Activated CD4-positive, alpha-beta memory T cell treated with anti-CD3 and anti-CD28 coated beads for 36 hours (primary cell): ENCODE data around the gene TCEA2. TPM values are rescaled to one million over a fixed set of nuclear protein-coding genes. Genes with fewer than 3 reads are reported as not detected.
A peak's percentile ranks its signal among the peaks of the same experiment; 100 is the strongest.

Experiments
- CTCF ChIA-PET: fragments of 350-600 bp; sonication (Branson Sonifier 250); formaldehyde crosslinking; loops from one replicate; lab custom pipeline; 2021; ENCODE audit warnings: antibody characterized with exemption, inconsistent platforms; lab: Charles Lee
- POLR2A ChIA-PET: fragments of 350-600 bp; sonication (Branson Sonifier 250); formaldehyde crosslinking; loops from one replicate; lab custom pipeline; 2021; ENCODE audit warnings: antibody characterized with exemption; lab: Charles Lee
- DNase-seq: peaks from one replicate; pipeline ENCODE4 v3.0.0-alpha.2; 2020
- H3K27ac Mint-ChIP-seq: one replicate; pipeline ENCODE4 v1.8.0; 2021; ENCODE audit warnings: mixed read lengths
- H3K27me3 Mint-ChIP-seq: one replicate; pipeline ENCODE4 v1.8.0; 2021; ENCODE audit warnings: mixed read lengths
- H3K36me3 Mint-ChIP-seq: one replicate; pipeline ENCODE4 v1.8.0; 2021; ENCODE audit warnings: mixed read lengths
- H3K4me1 Mint-ChIP-seq: one replicate; pipeline ENCODE4 v1.8.0; 2021; ENCODE audit warnings: low read depth, mixed read lengths
- H3K4me3 Mint-ChIP-seq: one replicate; pipeline ENCODE4 v1.8.0; 2021; ENCODE audit warnings: mild to moderate bottlenecking, mixed read lengths
- H3K9me3 Mint-ChIP-seq: one replicate; pipeline ENCODE4 v1.8.0; 2021; ENCODE audit warnings: mixed read lengths
- intact Hi-C: fragments of 100-400 bp; cut with micrococcal nuclease; formaldehyde crosslinking; loops from one replicate; pipeline ENCODE4 v1.15.1; 2023
- total RNA-seq, 2 experiments: library from RNA; stranded (reverse); gene quantifications; one replicate each; pipeline ENCODE4 v1.2.3, GENCODE V29; 2021

The TCEA2 gene
- total RNA-seq, 2 experiments from 2014 or later, result 27.3 to 29.9 TPM

DNA sequence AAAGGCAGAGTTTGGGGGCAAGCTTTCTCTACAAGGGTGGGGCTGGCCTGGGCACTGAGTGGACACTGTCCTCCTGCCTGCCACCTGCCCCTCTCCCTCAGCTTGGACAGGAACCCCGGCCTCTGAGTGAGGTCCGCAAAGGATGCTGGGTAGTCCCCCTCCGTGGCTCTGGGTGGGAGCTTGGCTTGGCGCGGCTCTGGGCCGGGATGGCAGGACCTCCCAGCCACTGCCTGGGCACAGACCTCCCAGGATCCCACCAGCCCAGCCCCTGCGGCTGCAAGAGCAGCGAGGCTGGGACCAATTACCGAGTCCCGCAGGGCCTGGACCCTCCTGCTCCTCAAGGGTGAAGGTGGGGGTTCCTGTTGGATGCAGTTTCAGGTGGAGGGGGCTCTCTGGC is 10.7 kb upstream of the TCEA2 start:
- no peak for DNase-seq
- H3K4me1 Mint-ChIP-seq, result peaks cover 6% of the 10 kb centered on the region
- intact Hi-C loops, result no loop called here
- H3K27me3 Mint-ChIP-seq, result peaks cover 44% of the 10 kb centered on the region
- H3K4me3 Mint-ChIP-seq, result no peak overlapping the region
- no peak overlapping the region for H3K27ac Mint-ChIP-seq
- no peaks in the 10 kb centered on the region for H3K9me3 Mint-ChIP-seq
- ChIA-PET CTCF (interaction anchor here (3.5 kb wide), 1 partner anchor 13 kb away, joined by 16 read pairs; no protein-coding TSS in a partner anchor), POLR2A (no interaction called here)
- no peaks in the 10 kb centered on the region for H3K36me3 Mint-ChIP-seq

DNA sequence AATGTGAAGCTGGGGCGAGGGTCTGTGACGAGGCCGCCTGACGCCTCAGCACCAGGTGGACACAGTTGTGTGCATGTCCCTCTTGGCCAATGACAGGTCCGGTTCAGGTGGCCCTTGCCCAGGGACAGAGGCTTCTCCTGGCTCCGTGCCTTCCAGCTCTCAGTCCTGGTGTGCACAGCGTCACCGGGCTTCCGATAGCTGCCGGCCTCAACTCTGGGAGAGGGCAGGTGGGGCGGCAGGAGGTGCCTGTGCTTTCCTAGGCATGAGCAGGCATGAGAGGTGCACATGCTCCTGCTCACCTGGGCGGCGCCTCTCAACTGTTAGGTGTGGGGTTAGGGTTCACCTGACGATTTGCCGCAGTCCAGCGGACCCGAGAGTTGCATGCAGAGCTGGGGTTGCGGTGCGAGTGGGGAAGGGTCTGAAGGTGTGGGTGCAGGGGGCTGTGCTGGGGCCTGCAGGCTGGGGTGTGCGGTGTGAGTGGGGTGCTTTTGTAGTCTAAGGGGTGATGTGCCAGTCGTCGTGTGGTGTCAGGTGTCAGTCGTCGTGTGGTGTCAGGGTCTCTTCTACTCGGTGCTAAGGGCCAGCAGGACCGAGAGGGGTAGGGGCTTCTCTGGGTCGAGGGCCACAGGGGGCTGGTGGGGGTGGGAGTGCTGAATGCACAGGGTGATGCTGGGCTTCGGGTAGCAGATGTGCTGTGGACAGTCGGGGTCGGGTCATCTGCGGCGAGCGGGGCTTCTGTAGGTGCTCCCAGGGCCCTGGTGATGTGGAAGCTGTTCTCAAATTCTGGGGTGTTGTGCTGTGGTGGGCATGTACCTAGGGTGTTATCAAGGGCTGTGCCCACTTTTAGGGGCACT is 9.8 kb upstream of the TCEA2 start:
- Mint-ChIP-seq H3K4me1 (peaks cover 13% of the 10 kb centered on the region), H3K27me3 (peaks cover 39% of the 10 kb centered on the region), H3K9me3 (no peaks in the 10 kb centered on the region), H3K36me3 (no peaks in the 10 kb centered on the region), H3K27ac (no peak overlapping the region), H3K4me3 (no peak overlapping the region)
- no peak for DNase-seq
- intact Hi-C loops, result no loop called here
- ChIA-PET POLR2A (interaction anchor here (1.0 kb wide), 1 partner anchor 9 kb away, joined by 3 read pairs; no protein-coding TSS in a partner anchor), CTCF (interaction anchor here (0.7 to 3.5 kb wide), 4 partner anchors 14 to 80 kb away, joined by 3 to 16 read pairs (median 4); partner anchors contain the start of gene LKAAEAR1)

GRCh38 chr20:64053841-64054661 is 8.9 kb upstream of the TCEA2 start:
- CTCF ChIA-PET, result interaction anchor here (0.6 to 3.5 kb wide), 6 partner anchors 13 to 81 kb away, joined by 3 to 16 read pairs (median 4); partner anchors contain the start of gene LKAAEAR1
- no peaks in the 10 kb centered on the region for H3K9me3 Mint-ChIP-seq
- H3K36me3 Mint-ChIP-seq, result no peaks in the 10 kb centered on the region
- POLR2A ChIA-PET, result interaction anchor here (1.0 kb wide), 1 partner anchor 8 kb away, joined by 3 read pairs; no protein-coding TSS in a partner anchor
- peaks cover 16% of the 10 kb centered on the region for H3K4me1 Mint-ChIP-seq
- DNase-seq, result no peak
- intact Hi-C loops, result no loop called here
- no peak overlapping the region for H3K4me3 Mint-ChIP-seq
- H3K27ac Mint-ChIP-seq, result no peak overlapping the region
- peaks cover 37% of the 10 kb centered on the region for H3K27me3 Mint-ChIP-seq

- no peak overlapping the region for H3K27ac Mint-ChIP-seq
- peaks cover 32% of the 10 kb centered on the region for H3K27me3 Mint-ChIP-seq
- no peaks in the 10 kb centered on the region for H3K36me3 Mint-ChIP-seq
- ChIA-PET POLR2A (no interaction called here), CTCF (no interaction called here)
- no peak for DNase-seq
- H3K4me1 Mint-ChIP-seq, result peaks cover 14% of the 10 kb centered on the region
- H3K4me3 Mint-ChIP-seq, result no peak overlapping the region
- intact Hi-C loops, result no loop called here
- H3K9me3 Mint-ChIP-seq, result no peaks in the 10 kb centered on the region
These were observed 7.6 kb upstream of the TCEA2 start for GRCh38 chr20:64055396-64055892.

DNA sequence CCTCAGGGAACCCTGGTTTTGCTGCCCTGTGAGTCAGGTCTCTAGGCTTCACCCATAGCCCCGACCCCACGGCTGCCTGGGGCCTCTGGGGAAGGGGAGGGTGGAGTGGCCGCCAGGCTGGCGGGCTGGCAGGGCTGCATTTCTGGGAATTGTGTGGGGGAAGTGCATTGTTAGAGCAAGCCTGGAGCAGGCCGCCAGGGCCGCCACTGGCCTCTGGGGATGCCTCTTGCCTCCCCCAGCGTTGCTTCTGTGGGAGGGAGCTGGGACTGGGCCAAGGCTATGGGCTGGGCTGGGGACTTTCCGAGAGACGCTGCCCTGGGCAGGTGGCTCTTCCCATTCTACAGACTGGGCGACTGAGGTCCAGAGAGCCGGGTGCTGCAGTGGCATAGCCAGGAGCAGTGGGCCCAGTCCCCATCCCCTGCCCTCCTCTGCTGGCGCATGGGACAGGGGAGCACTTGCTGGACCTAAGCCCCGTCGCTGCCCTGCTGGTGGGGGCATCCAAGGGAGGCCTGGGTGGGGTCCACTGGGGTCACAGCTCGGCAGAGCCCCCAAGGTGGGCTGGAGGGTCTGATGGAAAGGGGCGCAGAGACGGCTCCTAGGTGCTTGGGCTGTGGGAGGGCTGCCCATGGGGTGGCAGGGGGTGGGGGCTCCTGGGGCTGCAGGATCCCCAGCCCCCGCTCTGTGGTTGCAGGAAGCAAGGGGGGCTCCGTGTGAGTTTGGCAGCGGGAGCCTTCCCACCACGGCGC is 6.9 kb upstream of the TCEA2 start:
- CTCF ChIA-PET, result interaction anchor here (1.5 to 5.8 kb wide), 2 partner anchors 76 to 191 kb away, joined by 3 to 28 read pairs; partner anchors contain the start of genes PRPF6, SAMD10 and TPD52L2
- H3K4me3 Mint-ChIP-seq, result no peak overlapping the region
- no peak for DNase-seq

DNA sequence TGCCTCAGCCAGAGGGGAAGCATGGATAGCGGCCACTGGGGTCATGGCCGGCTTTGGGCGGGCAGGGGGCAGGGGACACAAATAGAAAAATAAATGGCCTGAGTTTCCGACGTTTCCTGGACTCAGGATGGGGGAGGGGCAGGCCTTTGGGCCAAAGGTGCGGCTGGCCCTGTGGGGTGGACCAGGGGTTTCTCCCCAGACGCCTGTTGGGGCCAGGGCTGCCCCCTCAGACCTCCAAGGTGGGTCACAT is 6.4 kb upstream of the TCEA2 start:
- H3K4me1 Mint-ChIP-seq, result peaks cover 14% of the 10 kb centered on the region
- no peaks in the 10 kb centered on the region for H3K9me3 Mint-ChIP-seq
- DNase-seq, result no peak
- no peak overlapping the region for H3K27ac Mint-ChIP-seq
- intact Hi-C loops, result no loop called here
- H3K27me3 Mint-ChIP-seq, result peaks cover 23% of the 10 kb centered on the region
- no peak overlapping the region for H3K4me3 Mint-ChIP-seq
- ChIA-PET CTCF (interaction anchor here (1.5 to 5.8 kb wide), 2 partner anchors 77 to 191 kb away, joined by 3 to 28 read pairs; partner anchors contain the start of genes PRPF6, SAMD10 and TPD52L2), POLR2A (interaction anchor here (1.5 kb wide), 1 partner anchor 18 kb away, joined by 5 read pairs; no protein-coding TSS in a partner anchor)
- no peaks in the 10 kb centered on the region for H3K36me3 Mint-ChIP-seq

More for the DNA sequence above, 6.9 kb upstream of the TCEA2 start:
- intact Hi-C loops, result no loop called here
- Mint-ChIP-seq H3K36me3 (no peaks in the 10 kb centered on the region), H3K27ac (no peak overlapping the region), H3K9me3 (no peaks in the 10 kb centered on the region), H3K4me1 (peaks cover 14% of the 10 kb centered on the region), H3K27me3 (peaks cover 26% of the 10 kb centered on the region)
- POLR2A ChIA-PET, result interaction anchor here (1.5 kb wide), 1 partner anchor 17 kb away, joined by 5 read pairs; no protein-coding TSS in a partner anchor

DNA sequence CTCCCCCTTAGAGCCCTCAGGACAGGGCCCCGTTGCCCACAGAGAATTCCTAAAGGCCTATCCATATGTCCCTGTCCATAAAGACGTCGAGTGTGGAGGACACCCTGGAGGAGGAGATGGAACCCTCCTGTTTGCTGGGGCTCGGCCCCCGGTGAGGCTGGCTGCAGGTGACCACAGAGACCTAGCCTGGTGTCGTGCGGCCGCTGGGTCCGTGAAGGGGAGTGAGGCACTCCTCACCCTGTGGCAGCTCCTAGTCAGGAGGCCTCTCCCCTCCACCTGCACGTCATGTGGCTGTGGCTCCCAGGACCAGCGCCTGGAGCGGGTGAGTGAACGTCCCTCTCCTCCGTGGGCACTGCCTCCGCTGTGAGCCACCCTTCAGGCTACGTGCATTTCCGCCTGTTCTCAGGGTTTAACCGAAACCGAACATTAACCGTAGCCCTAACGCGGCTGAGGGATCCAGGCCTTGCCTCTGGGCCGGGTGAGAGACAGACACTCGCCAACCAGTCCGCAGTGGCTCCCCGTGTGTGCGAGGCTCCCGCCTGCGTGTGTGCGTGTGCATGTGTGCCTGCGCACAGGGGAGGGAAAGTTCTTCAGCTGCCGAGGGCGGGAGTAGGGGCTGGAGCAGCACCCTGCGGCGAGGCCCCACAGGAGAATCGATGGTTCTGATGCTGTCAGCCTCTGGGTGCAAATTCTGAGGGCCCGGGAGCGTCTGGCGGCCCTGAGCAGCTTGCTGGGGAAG is 5.9 kb upstream of the TCEA2 start:
- intact Hi-C loops, result loop anchor here (1.0 kb wide), 1 partner anchor 18 kb away; no protein-coding TSS in a partner anchor
- no peaks in the 10 kb centered on the region for H3K36me3 Mint-ChIP-seq
- no peaks in the 10 kb centered on the region for H3K9me3 Mint-ChIP-seq
- no peak for DNase-seq
- peaks cover 14% of the 10 kb centered on the region for H3K4me1 Mint-ChIP-seq
- no peak overlapping the region for H3K27ac Mint-ChIP-seq
- ChIA-PET POLR2A (interaction anchor here (0.6 to 1.5 kb wide), 4 partner anchors 18 to 185 kb away, joined by 3 to 5 read pairs (median 4); partner anchors contain the start of gene PRPF6), CTCF (interaction anchor here (0.6 to 5.8 kb wide), 13 partner anchors 8 to 519 kb away, joined by 3 to 38 read pairs (median 3); partner anchors contain the start of genes C20orf204, OPRL1, PRPF6 and SAMD10)
- peaks cover 18% of the 10 kb centered on the region for H3K27me3 Mint-ChIP-seq
- peak overlapping the region; percentile 55 for H3K4me3 Mint-ChIP-seq

GRCh38 chr20:64057628-64058498 is 5.1 kb upstream of the TCEA2 start:
- ChIA-PET POLR2A (interaction anchor here (0.6 to 1.5 kb wide), 5 partner anchors 19 to 186 kb away, joined by 3 to 5 read pairs (median 4); partner anchors contain the start of genes PRPF6 and SAMD10), CTCF (interaction anchor here (0.6 to 5.8 kb wide), 14 partner anchors 8 to 520 kb away, joined by 3 to 38 read pairs (median 3); partner anchors contain the start of genes C20orf204, OPRL1, PRPF6 and RGS19)
- intact Hi-C loops, result loop anchor here (1.0 kb wide), 1 partner anchor 19 kb away; no protein-coding TSS in a partner anchor
- H3K4me3 Mint-ChIP-seq, result peak overlapping the region; percentile 55
- H3K4me1 Mint-ChIP-seq, result peaks cover 14% of the 10 kb centered on the region
- peak overlapping the region; percentile 39 for H3K27ac Mint-ChIP-seq
- peak; percentile 88 for DNase-seq
- H3K27me3 Mint-ChIP-seq, result peaks cover 15% of the 10 kb centered on the region
- H3K9me3 Mint-ChIP-seq, result no peaks in the 10 kb centered on the region
- no peaks in the 10 kb centered on the region for H3K36me3 Mint-ChIP-seq

- Mint-ChIP-seq H3K9me3 (no peaks in the 10 kb centered on the region), H3K4me3 (peak overlapping the region; percentile 55), H3K27me3 (peaks cover 10% of the 10 kb centered on the region), H3K4me1 (peaks cover 14% of the 10 kb centered on the region), H3K36me3 (no peaks in the 10 kb centered on the region), H3K27ac (peak overlapping the region; percentile 39)
- ChIA-PET POLR2A (interaction anchor here (0.6 kb wide), 1 partner anchor 79 kb away, joined by 3 read pairs; the partner anchor contains the start of gene SAMD10), CTCF (interaction anchor here (1.0 to 5.8 kb wide), 3 partner anchors 20 to 79 kb away, joined by 3 to 38 read pairs (median 28); partner anchors contain the start of genes C20orf204, OPRL1, PRPF6 and RGS19)
- no peak for DNase-seq
- intact Hi-C loops, result no loop called here
These were observed 4.5 kb upstream of the TCEA2 start for GRCh38 chr20:64058536-64058935.
